Gastroesophageal sphincter (tissue), 3 donors: ENCODE measurements around the gene CTSW.

Experiments
- CTCF ChIP-seq, 4 experiments: fragments of 200-600 bp in 2 of 4; fragments of 450-650 bp in 2 of 4; sonication (generic) in 1 of 4; IDR thresholded peaks; one replicate each; pipeline ENCODE4 v1.5.1; 2017 to 2019; ENCODE audit warnings: antibody characterized with exemption in 4 of 4, mild to moderate bottlenecking in 2 of 4, moderate library complexity in 2 of 4
- EP300 ChIP-seq: sonication (generic); formaldehyde crosslinking; IDR thresholded peaks from one replicate; pipeline ENCODE4 v1.6.1; 2017; ENCODE audit warnings: antibody characterized with exemption, mild to moderate bottlenecking
- POLR2A ChIP-seq, 2 donors: fragments of 450-650 bp; IDR thresholded peaks; one replicate each; pipeline ENCODE4 v1.6.1; 2017; ENCODE audit warnings: antibody characterized with exemption in 2 of 2, mild to moderate bottlenecking in 2 of 2, moderate library complexity in 1 of 2
- POLR2AphosphoS5 ChIP-seq: sonication (generic); formaldehyde crosslinking; IDR thresholded peaks from one replicate; pipeline ENCODE4 v1.6.1; 2017; ENCODE audit warnings: antibody characterized with exemption

GRCh38 chr11:65900899-65901180 is 21.2 kb downstream of the CTSW start:
- TF ChIP-seq CTCF (IDR thresholded peaks at IDR 0.05), result no peak
- no peak for TF ChIP-seq POLR2AphosphoS5
- TF ChIP-seq POLR2A (IDR thresholded peaks at IDR 0.05), result no peak
- TF ChIP-seq EP300, result no peak
